ENCODE data around the gene METAP2. TPM values are rescaled to one million over a fixed set of nuclear protein-coding genes. Genes with fewer than 3 reads are reported as not detected.
"Not testable (repeated sequence)": the region's sequence is repeated elsewhere in the genome, so short reads cannot be mapped to it uniquely, and the experiment has no call there.

METAP2 gene
- total RNA-seq, 4 donors from 2014 or later: 56.6 to 87.1 (median 71.8) TPM

- intact Hi-C loops (cut with DNase I; ENCODE audit: low total_unique reads): no loop called here
- no peak overlapping the region for H3K4me3 ChIP-seq (ENCODE audit: low read depth, poor library complexity, severe bottlenecking)
- WGBS, 2 donors: 51 to 54% methylated on average over 7 of the region's 7 CpGs
- DNase-seq (ENCODE audit: low spot score in 2 of 2): no peak
- TF ChIP-seq POLR2A (IDR thresholded peaks at IDR 0.05) (no peak), CTCF (IDR thresholded peaks at IDR 0.05) (no peak)
Measured at GRCh38 chr12:95481888-95482287, 7.9 kb downstream of the METAP2 start.

- intact Hi-C loops (cut with DNase I; ENCODE audit: low total_unique reads); H3K4me3 ChIP-seq (ENCODE audit: low read depth, poor library complexity, severe bottlenecking); DNase-seq (ENCODE audit: low spot score in 2 of 2): not testable (repeated sequence)
- 94 to 96% methylated on average over 6 of the region's 6 CpGs for WGBS, 2 donors
Measured at GRCh38 chr12:95482564-95482963, 8.6 kb downstream of the METAP2 start.

GRCh38 chr12:95484524-95484923 lies 10.6 kb downstream of the METAP2 start:
- TF ChIP-seq CTCF (IDR thresholded peaks at IDR 0.05): no peak
- TF ChIP-seq POLR2A (IDR thresholded peaks at IDR 0.05): no peak
- no peak overlapping the region for H3K4me3 ChIP-seq (ENCODE audit: low read depth, poor library complexity, severe bottlenecking)
- intact Hi-C loops (cut with DNase I; ENCODE audit: low total_unique reads): no loop called here
- no peak for DNase-seq (ENCODE audit: low spot score in 2 of 2)

GRCh38 chr12:95487024-95487423 lies 13.1 kb downstream of the METAP2 start:
- no peak for DNase-seq (ENCODE audit: low spot score in 2 of 2)
- intact Hi-C loops (cut with DNase I; ENCODE audit: low total_unique reads): no loop called here
- WGBS, 2 donors: 69 to 71% methylated on average over 2 of the region's 2 CpGs
- TF ChIP-seq CTCF (IDR thresholded peaks at IDR 0.05): no peak
- TF ChIP-seq POLR2A (IDR thresholded peaks at IDR 0.05): no peak
- H3K4me3 ChIP-seq (ENCODE audit: low read depth, poor library complexity, severe bottlenecking): no peak overlapping the region

GRCh38 chr12:95492462-95492861 lies 18.5 kb downstream of the METAP2 start:
- TF ChIP-seq POLR2A (IDR thresholded peaks at IDR 0.05): no peak
- no peak for TF ChIP-seq CTCF (IDR thresholded peaks at IDR 0.05)
- WGBS, 2 donors: 93 to 100% methylated on average over 2 of the region's 2 CpGs

GRCh38 chr12:95494888-95495287 lies 20.9 kb downstream of the METAP2 start:
- no peak for DNase-seq (ENCODE audit: low spot score in 2 of 2)
- TF ChIP-seq CTCF (IDR thresholded peaks at IDR 0.05): no peak
- TF ChIP-seq POLR2A (IDR thresholded peaks at IDR 0.05): no peak
- intact Hi-C loops (cut with DNase I; ENCODE audit: low total_unique reads): no loop called here
- no peak overlapping the region for H3K4me3 ChIP-seq (ENCODE audit: low read depth, poor library complexity, severe bottlenecking)
- 93 to 97% methylated on average over 2 of the region's 2 CpGs for WGBS, 2 donors

More at GRCh38 chr12:95492462-95492861, 18.5 kb downstream of the METAP2 start:
- H3K4me3 ChIP-seq (ENCODE audit: low read depth, poor library complexity, severe bottlenecking): no peak overlapping the region
- intact Hi-C loops (cut with DNase I; ENCODE audit: low total_unique reads): no loop called here
- no peak for DNase-seq (ENCODE audit: low spot score in 2 of 2)
